Measurements from ENCODE around the gene PRDM1.

PRDM1 gene

DNA sequence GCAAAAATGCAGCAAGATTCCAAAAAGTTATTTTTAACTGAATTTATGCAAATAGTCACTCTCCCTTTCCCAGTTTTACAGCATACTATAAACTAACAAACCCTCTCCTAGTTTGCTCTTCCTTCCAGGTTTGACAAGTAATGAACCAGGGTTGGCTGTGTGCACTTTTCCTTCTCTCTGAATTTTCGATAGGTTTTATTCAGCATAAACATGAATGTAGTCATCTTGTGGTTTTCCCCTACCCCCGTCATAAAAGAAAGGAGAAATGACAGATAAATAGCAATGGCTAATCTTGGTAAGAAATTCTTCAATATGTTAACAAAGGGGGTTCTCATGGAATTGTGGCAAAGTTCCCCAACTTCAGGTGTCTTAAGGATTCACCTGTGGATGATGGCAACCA lies 26.3 kb downstream of the PRDM1 start:
- no peak for DNase-seq (ENCODE audit: low spot score)
- CTCF ChIA-PET, result no interaction called here
- H3K27ac ChIP-seq, result no peak overlapping the region
- POLR2A ChIA-PET (ENCODE audit: low non-redundant PET), result no interaction called here
- no peak for TF ChIP-seq CTCF (conservative IDR thresholded peaks at IDR 0.05; ENCODE audit: low read depth)

DNA sequence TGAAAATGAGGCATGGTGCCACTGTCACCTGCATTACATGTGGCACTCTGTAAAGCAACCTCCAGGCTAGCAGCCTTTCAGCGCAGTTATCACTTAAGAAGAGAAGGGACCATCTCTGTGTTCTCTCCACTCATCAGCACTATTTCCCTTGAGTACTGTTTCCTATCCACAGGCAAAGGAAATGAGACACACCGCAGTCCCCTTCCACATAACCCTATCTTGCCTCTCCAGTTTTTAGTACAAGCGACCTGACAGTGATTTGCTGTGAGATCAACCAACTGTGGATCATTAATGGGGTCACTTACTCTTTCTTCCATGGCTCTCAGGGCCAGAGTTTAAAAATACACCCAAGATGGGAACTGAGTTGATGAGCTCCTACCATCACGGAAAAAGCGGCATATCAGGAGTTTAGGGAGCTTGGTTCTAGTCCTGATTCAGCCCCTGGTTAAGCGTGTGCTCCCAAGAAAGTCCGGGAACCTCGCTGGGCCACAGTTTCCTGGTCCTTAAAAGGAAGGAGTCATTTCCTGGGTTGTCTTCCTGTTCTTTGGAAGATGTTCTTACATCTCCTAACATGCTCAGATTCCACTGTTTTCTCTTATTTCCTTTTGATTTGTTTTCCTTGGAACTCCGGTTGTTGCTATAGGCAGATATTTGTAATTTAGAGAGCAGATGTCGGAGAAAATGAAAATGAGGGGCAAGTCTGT lies 27.3 kb downstream of the PRDM1 start:
- no peak for TF ChIP-seq CTCF (conservative IDR thresholded peaks at IDR 0.05; ENCODE audit: low read depth)
- ChIA-PET CTCF (no interaction called here), POLR2A (ENCODE audit: low non-redundant PET) (no interaction called here)
- no peak overlapping the region for H3K27ac ChIP-seq
- no peak for DNase-seq (ENCODE audit: low spot score)

GRCh38 chr6:106114492-106114891 lies 28.4 kb downstream of the PRDM1 start:
- POLR2A ChIA-PET (ENCODE audit: low non-redundant PET), result no interaction called here
- no peak overlapping the region for H3K27ac ChIP-seq
- DNase-seq (ENCODE audit: low spot score), result no peak
- TF ChIP-seq CTCF (conservative IDR thresholded peaks at IDR 0.05; ENCODE audit: low read depth), result no peak
- CTCF ChIA-PET, result no interaction called here

DNA sequence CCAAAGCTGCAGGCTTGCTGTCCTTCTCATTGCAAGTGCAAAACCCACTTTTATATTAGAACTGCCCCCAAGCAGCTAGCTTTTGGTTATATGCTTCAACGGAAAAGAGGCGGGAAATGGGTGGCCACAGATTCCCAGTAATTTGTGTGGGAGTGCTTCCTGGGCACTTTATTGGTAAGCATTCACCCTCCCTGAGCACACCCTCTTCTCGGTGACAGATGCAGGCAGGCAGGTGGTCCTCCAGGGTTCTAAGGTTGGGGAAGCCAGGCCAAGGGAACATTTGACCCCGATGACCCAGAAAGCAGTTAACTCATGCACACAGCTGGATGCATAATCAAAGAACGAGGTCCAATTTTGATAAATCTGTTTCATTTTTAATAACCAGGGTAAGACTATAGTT lies 29.1 kb downstream of the PRDM1 start:
- DNase-seq (ENCODE audit: low spot score), result no peak
- no peak overlapping the region for H3K27ac ChIP-seq
- TF ChIP-seq CTCF (conservative IDR thresholded peaks at IDR 0.05; ENCODE audit: low read depth), result no peak
- ChIA-PET CTCF (no interaction called here), POLR2A (ENCODE audit: low non-redundant PET) (no interaction called here)

GRCh38 chr6:106116125-106116832 lies 30.1 kb downstream of the PRDM1 start:
- no peak for DNase-seq (ENCODE audit: low spot score)
- H3K27ac ChIP-seq, result no peak overlapping the region
- TF ChIP-seq CTCF (conservative IDR thresholded peaks at IDR 0.05; ENCODE audit: low read depth), result no peak
- ChIA-PET POLR2A (ENCODE audit: low non-redundant PET) (no interaction called here), CTCF (interaction anchor here (0.8 kb wide), 1 partner anchor 29 kb away, joined by 3 read pairs; no protein-coding TSS in a partner anchor)

DNA sequence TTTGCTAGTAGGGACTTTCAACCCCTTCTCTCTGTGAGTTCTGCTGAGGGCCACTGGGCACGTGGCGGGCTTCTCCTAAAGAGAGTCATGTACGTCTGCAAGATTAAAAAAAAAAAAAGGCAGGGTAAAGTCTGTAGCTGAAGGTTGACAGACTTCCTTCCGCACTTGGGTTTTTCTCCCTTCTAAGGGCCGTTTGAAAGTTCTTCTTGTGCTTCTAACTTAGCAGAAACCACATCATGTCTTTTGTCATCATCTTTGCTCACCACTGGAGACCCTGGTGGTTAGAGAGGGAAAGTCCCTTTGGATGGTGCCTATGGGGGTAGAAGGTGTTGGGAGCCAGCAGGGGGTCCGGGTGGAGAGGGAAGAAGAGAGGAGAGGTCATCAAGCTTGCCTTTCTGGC lies 31.4 kb downstream of the PRDM1 start:
- TF ChIP-seq CTCF (conservative IDR thresholded peaks at IDR 0.05; ENCODE audit: low read depth), result no peak
- no peak for DNase-seq (ENCODE audit: low spot score)
- ChIA-PET CTCF (no interaction called here), POLR2A (ENCODE audit: low non-redundant PET) (no interaction called here)
- no peak overlapping the region for H3K27ac ChIP-seq

Data from RWPE1 (cell line).